H1 (cell line): Measurements from ENCODE around the gene MRAP2. TPM values are rescaled to one million over a fixed set of nuclear protein-coding genes. Genes with fewer than 3 reads are reported as not detected.

Experiments used
- CTCF ChIA-PET: fragments of 300-600 bp; sonication (Branson Sonifier 250); formaldehyde crosslinking; loops from one replicate; lab custom pipeline; 2021; ENCODE audit not compliant: partially characterized antibody; lab: Charles Lee
- POLR2A ChIA-PET: fragments of 300-600 bp; sonication (Branson Sonifier 250); formaldehyde crosslinking; loops from one replicate; lab custom pipeline; 2021; ENCODE audit warnings: inconsistent platforms; ENCODE audit not compliant: partially characterized antibody; lab: Charles Lee
- DNase-seq, 2 experiments: peaks; one replicate each; pipeline versions ENCODE4 v3.0.0 to v3.0.0-alpha.2; 2010 to 2022; ENCODE audit warnings: low spot score in 2 of 2, low read depth in 1 of 2, mixed read lengths in 1 of 2
- FAIRE-seq: peaks from 2 replicates; lab custom pipeline; 2011; peaks lifted over from hg19 to GRCh38; lab: Jason Lieb, UNC
- H2AFZ ChIP-seq: 2 replicates; pipeline ENCODE4 v1.8.1; 2012; ENCODE audit warnings: low read length, inconsistent platforms
- H2AK5ac ChIP-seq: 2 replicates; pipeline ENCODE4 v1.6.1; 2013; ENCODE audit warnings: low read depth, low read length
- H2BK120ac ChIP-seq: replicated peaks from 2 replicates; pipeline ENCODE3; 2013; ENCODE audit warnings: low read depth, low read length, inconsistent platforms
- H2BK12ac ChIP-seq: 2 replicates; pipeline ENCODE4 v1.6.1; 2013; ENCODE audit warnings: low read depth, low read length
- H2BK15ac ChIP-seq: 2 replicates; pipeline ENCODE4 v1.6.1; 2013; ENCODE audit warnings: low read length
- H2BK20ac ChIP-seq: 2 replicates; pipeline ENCODE4 v1.6.1; 2013; ENCODE audit warnings: low read length
- H2BK5ac ChIP-seq: 2 replicates; pipeline ENCODE4 v1.6.1; 2013; ENCODE audit warnings: low read depth, low read length
- H3K14ac ChIP-seq: 2 replicates; pipeline ENCODE4 v1.6.1; 2013; ENCODE audit warnings: inconsistent platforms; ENCODE audit not compliant: insufficient read length
- H3K18ac ChIP-seq: 2 replicates; pipeline ENCODE4 v1.6.1; 2013; ENCODE audit warnings: low read length; ENCODE audit errors: extremely low read depth
- H3K23ac ChIP-seq: 2 replicates; pipeline ENCODE4 v1.6.1; 2013; ENCODE audit warnings: inconsistent platforms; ENCODE audit not compliant: insufficient read length
- H3K23me2 ChIP-seq: 2 replicates; pipeline ENCODE4 v1.6.1; 2013; ENCODE audit warnings: low read depth, low read length
- H3K27ac ChIP-seq: 2 replicates; pipeline ENCODE4 v1.6.1; 2011; ENCODE audit warnings: low read depth, low read length, inconsistent platforms
- H3K27me3 ChIP-seq, 4 experiments: replicated peaks in 1 of 4; 1 replicate in 1 of 4; 2 replicates in 3 of 4; pipeline versions ENCODE4 v1.6.1 to v1.8.1; 2011 to 2013; ENCODE audit warnings: low read length in 3 of 4, mild to moderate bottlenecking in 3 of 4, inconsistent platforms in 2 of 4, mixed read lengths in 2 of 4, moderate library complexity in 1 of 4; ENCODE audit not compliant: control insufficient read depth in 3 of 4, insufficient read depth in 3 of 4; ENCODE audit errors: extremely low read depth in 1 of 4
- H3K36me3 ChIP-seq, 4 experiments: 2 replicates each; pipeline versions ENCODE4 v1.6.1 to v1.8.1; 2011 to 2013; ENCODE audit warnings: mild to moderate bottlenecking in 4 of 4, low read length in 3 of 4, moderate library complexity in 2 of 4, control low read depth in 1 of 4, inconsistent platforms in 1 of 4; ENCODE audit not compliant: insufficient read depth in 4 of 4, control insufficient read depth in 2 of 4
- H3K4ac ChIP-seq: replicated peaks from 2 replicates; pipeline ENCODE3; 2013; ENCODE audit warnings: low read length, low read depth, mixed read lengths, inconsistent platforms; ENCODE audit not compliant: insufficient read length
- H3K4me1 ChIP-seq, 4 experiments: replicated peaks in 1 of 4; 1 replicate in 1 of 4; 2 replicates in 3 of 4; pipeline versions ENCODE4 v1.6.1 to v1.8.1; 2011 to 2013; ENCODE audit warnings: low read length in 3 of 4, inconsistent platforms in 2 of 4, mixed read lengths in 1 of 4; ENCODE audit not compliant: insufficient read depth in 4 of 4, control insufficient read depth in 3 of 4
- H3K4me2 ChIP-seq, 2 experiments: 2 replicates each; pipeline versions ENCODE4 v1.6.1 to v1.8.1; 2011 to 2013; ENCODE audit warnings: low read depth in 2 of 2, low read length in 2 of 2, control low read depth in 1 of 2, inconsistent platforms in 1 of 2, mild to moderate bottlenecking in 1 of 2; ENCODE audit not compliant: insufficient read depth in 1 of 2
- H3K4me3 ChIP-seq, 4 experiments: fragments of 200-600, 300-600 bp in 1 of 4; sonication (generic), shearing (Covaris generic), sonication (Bioruptor Twin) in 1 of 4; 2 replicates each; pipeline versions ENCODE4 v1.5.1 to v1.8.1; 2011 to 2016; ENCODE audit warnings: low read length in 4 of 4, low read depth in 3 of 4, control low read depth in 2 of 4, inconsistent platforms in 2 of 4, mild to moderate bottlenecking in 2 of 4, mixed read lengths in 1 of 4, moderate library complexity in 1 of 4; ENCODE audit not compliant: insufficient read depth in 2 of 4; ENCODE audit errors: extremely low read depth in 1 of 4
- H3K56ac ChIP-seq: replicated peaks from 2 replicates; pipeline ENCODE3; 2013; ENCODE audit warnings: low read depth, mild to moderate bottlenecking, mixed read lengths, low read length, inconsistent platforms; ENCODE audit not compliant: insufficient read length
- H3K79me1 ChIP-seq: 2 replicates; pipeline ENCODE4 v1.6.1; 2013; ENCODE audit warnings: low read depth, low read length, control low read depth
- H3K79me2 ChIP-seq, 2 experiments: 2 replicates each; pipeline versions ENCODE4 v1.6.1 to v1.8.1; 2012 to 2013; ENCODE audit warnings: low read length in 2 of 2, mild to moderate bottlenecking in 2 of 2, inconsistent platforms in 1 of 2; ENCODE audit not compliant: insufficient read depth in 2 of 2, control insufficient read depth in 1 of 2
- H3K9ac ChIP-seq, 4 experiments: replicated peaks in 1 of 4; 1 replicate in 1 of 4; 2 replicates in 3 of 4; pipeline versions ENCODE4 v1.6.1 to v1.8.1; 2011 to 2013; ENCODE audit warnings: low read depth in 3 of 4, low read length in 3 of 4, control low read depth in 2 of 4, mild to moderate bottlenecking in 2 of 4, moderate library complexity in 2 of 4, inconsistent platforms in 1 of 4; ENCODE audit errors: extremely low read depth in 1 of 4
- H3K9me3 ChIP-seq, 2 experiments: 2 replicates each; pipeline versions ENCODE4 v1.6.1 to v1.8.1; 2012 to 2013; ENCODE audit warnings: mild to moderate bottlenecking in 2 of 2, moderate library complexity in 2 of 2, control low read depth in 1 of 2, inconsistent platforms in 1 of 2, low read depth in 1 of 2, low read length in 1 of 2, mixed read lengths in 1 of 2; ENCODE audit not compliant: insufficient read depth in 2 of 2
- H4K20me1 ChIP-seq, 2 experiments: replicated peaks in 1 of 2; 2 replicates each; pipeline versions ENCODE3 to v1.8.1; 2011 to 2013; ENCODE audit warnings: inconsistent platforms in 2 of 2, low read length in 2 of 2, mild to moderate bottlenecking in 1 of 2; ENCODE audit not compliant: insufficient read depth in 2 of 2, control insufficient read depth in 1 of 2
- H4K5ac ChIP-seq: 2 replicates; pipeline ENCODE4 v1.6.1; 2013; ENCODE audit warnings: low read length, low read depth, mixed read lengths, inconsistent platforms; ENCODE audit not compliant: insufficient read length
- H4K8ac ChIP-seq: 2 replicates; pipeline ENCODE4 v1.8.0; 2013; ENCODE audit warnings: mild to moderate bottlenecking, moderate library complexity, low read length, inconsistent platforms; ENCODE audit not compliant: insufficient read depth; ENCODE audit errors: extremely low read depth
- H4K91ac ChIP-seq: replicated peaks from 2 replicates; pipeline ENCODE3; 2013; ENCODE audit warnings: low read length, mixed read lengths, inconsistent platforms; ENCODE audit not compliant: insufficient read length
- NRF1 ChIP-seq: IDR thresholded peaks from 2 replicates; pipeline ENCODE4 v1.6.1; 2011; ENCODE audit warnings: mild to moderate bottlenecking, low read depth, low read length, improper control_type of control experiment
- WGBS, 2 experiments: shearing (Covaris generic) in 1 of 2; methylation state at CpG; one replicate each; pipeline versions ENCODE4 v1.1.6 to v1.1.7; 2013 to 2015; ENCODE audit warnings: low lambda C conversion rate in 2 of 2, mixed read lengths in 2 of 2, inconsistent platforms in 1 of 2, low coverage in 1 of 2, missing lambda C conversion rate in 1 of 2; ENCODE audit not compliant: insufficient replicate concordance in 2 of 2, insufficient coverage in 1 of 2, insufficient read length in 1 of 2; ENCODE audit errors: extremely low coverage in 1 of 2, missing lambda C conversion rate in 1 of 2; 5-methylcytosine and 5-hydroxymethylcytosine counted together
- polyA plus RNA-seq, 7 experiments: library from polyadenylated mRNA; depleted of rRNA in 3 of 7; stranded (reverse) in 5 of 7; unstranded in 2 of 7; fragments of >200 nt in 5 of 7; fragments of 200-250 nt in 2 of 7; gene quantifications; 1 replicate in 5 of 7; 2 replicates in 1 of 7; 4 replicates in 1 of 7; pipeline versions ENCODE4 v1.2.1 to v1.2.3, GENCODE V29; 2011 to 2013; ENCODE audit warnings: missing spikeins in 2 of 7, mixed read lengths in 2 of 7
- total RNA-seq: library from RNA; stranded (reverse); fragmentation: NEBNext Ultra II Directional; extraction: Animal tissue kit (Norgen Biotek cat#: 25700); gene quantifications from 2 replicates; pipeline ENCODE4 v1.2.1, GENCODE V29; 2021

The MRAP2 gene
- total and polyA plus RNA-seq, 2 of the 8 experiments (the other 6 are each of a cell fraction or from before 2014, with no cell fraction given), result 5.0 to 11.0 TPM

GRCh38 chr6:84002226-84002625 lies 31.3 kb upstream of the MRAP2 start:
- H2AK5ac ChIP-seq, result no peak overlapping the region
- no peaks in the 10 kb centered on the region for H3K36me3 ChIP-seq
- no peak overlapping the region for H3K14ac ChIP-seq
- no peak overlapping the region for H3K9ac ChIP-seq
- no peak overlapping the region for H4K91ac ChIP-seq
- H2AFZ ChIP-seq, result peak overlapping the region; percentile 90
- ChIA-PET CTCF (no interaction called here), POLR2A (no interaction called here)
- H3K4me2 ChIP-seq, result no peak overlapping the region
- no peak overlapping the region for H4K8ac ChIP-seq
- H4K20me1 ChIP-seq, result no peaks in the 10 kb centered on the region
- no peaks in the 10 kb centered on the region for H3K27me3 ChIP-seq
- no peak overlapping the region for H2BK5ac ChIP-seq
- H2BK15ac ChIP-seq, result no peak overlapping the region
- H4K5ac ChIP-seq, result no peak overlapping the region
- H3K18ac ChIP-seq, result no peak overlapping the region
- DNase-seq (no peak), FAIRE-seq (peak; percentile 42)
- no peak overlapping the region for H2BK20ac ChIP-seq
- no peak overlapping the region for H2BK12ac ChIP-seq
- no peaks in the 10 kb centered on the region for H3K9me3 ChIP-seq
- H3K4me3 ChIP-seq, result no peak overlapping the region
- H3K79me1 ChIP-seq, result no peaks in the 10 kb centered on the region
- H3K56ac ChIP-seq, result no peak overlapping the region
- no peak overlapping the region for H3K27ac ChIP-seq
- no peak overlapping the region for H2BK120ac ChIP-seq
- H3K4me1 ChIP-seq, result peaks cover 0 to 6% (median 2%) of the 10 kb centered on the region in 4 experiments; a peak in 3 of 7 replicates
- H3K23me2 ChIP-seq, result no peaks in the 10 kb centered on the region
- H3K23ac ChIP-seq, result no peak overlapping the region
- 85% methylated on average over 2 of the region's 2 CpGs; no CpG with 5 or more reads in 1 of the 2 experiments for WGBS, 2 experiments
- no peaks in the 10 kb centered on the region for H3K79me2 ChIP-seq
- H3K4ac ChIP-seq, result no peak overlapping the region
- TF ChIP-seq NRF1, result no peak
